Keratinocyte (primary cell): ENCODE results near the gene MFSD2A.

Source experiments
- EZH2 ChIP-seq: IDR thresholded peaks from one replicate; pipeline ENCODE4 v1.6.1; 2012; ENCODE audit warnings: inconsistent platforms, mild to moderate bottlenecking, low read length, moderate library complexity
- TF ChIP-seq, protein P1 (sequence below), 3 experiments: IDR thresholded peaks in 1 of 3; conservative IDR thresholded peaks in 1 of 3; optimal IDR thresholded peaks in 1 of 3; 2 replicates in 2 of 3; 3 replicates in 1 of 3; pipeline versions ENCODE3 to v1.5.1; 2011; ENCODE audit warnings: low read length in 3 of 3, mild to moderate bottlenecking in 3 of 3, moderate library complexity in 2 of 3, control low read depth in 1 of 3, inconsistent platforms in 1 of 3; ENCODE audit not compliant: insufficient read depth in 2 of 3; ENCODE audit errors: extremely low read depth in 1 of 3

DNA sequence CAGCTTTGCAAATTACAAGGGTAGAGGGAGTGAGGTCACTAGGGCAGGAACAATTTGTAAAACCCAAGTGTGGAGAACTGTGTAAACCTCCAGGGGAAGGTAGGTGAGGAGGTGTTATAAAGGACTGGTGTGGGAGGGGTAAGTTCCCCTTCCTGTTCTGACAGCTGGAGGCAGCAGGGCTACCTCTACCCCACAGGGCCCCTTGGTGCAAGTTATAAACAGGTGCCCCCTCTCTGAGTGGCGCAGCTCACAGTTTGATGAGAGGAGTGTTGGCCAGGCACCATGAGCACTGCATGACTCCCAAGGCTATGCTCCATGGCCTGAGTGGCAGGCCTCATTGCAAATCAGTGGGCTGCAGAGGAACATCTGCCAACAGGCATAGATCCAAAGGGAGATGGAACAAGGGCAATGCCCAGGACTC lies 41.0 kb downstream of the MFSD2A start:
- TF ChIP-seq, protein P1, sequence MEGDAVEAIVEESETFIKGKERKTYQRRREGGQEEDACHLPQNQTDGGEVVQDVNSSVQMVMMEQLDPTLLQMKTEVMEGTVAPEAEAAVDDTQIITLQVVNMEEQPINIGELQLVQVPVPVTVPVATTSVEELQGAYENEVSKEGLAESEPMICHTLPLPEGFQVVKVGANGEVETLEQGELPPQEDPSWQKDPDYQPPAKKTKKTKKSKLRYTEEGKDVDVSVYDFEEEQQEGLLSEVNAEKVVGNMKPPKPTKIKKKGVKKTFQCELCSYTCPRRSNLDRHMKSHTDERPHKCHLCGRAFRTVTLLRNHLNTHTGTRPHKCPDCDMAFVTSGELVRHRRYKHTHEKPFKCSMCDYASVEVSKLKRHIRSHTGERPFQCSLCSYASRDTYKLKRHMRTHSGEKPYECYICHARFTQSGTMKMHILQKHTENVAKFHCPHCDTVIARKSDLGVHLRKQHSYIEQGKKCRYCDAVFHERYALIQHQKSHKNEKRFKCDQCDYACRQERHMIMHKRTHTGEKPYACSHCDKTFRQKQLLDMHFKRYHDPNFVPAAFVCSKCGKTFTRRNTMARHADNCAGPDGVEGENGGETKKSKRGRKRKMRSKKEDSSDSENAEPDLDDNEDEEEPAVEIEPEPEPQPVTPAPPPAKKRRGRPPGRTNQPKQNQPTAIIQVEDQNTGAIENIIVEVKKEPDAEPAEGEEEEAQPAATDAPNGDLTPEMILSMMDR (optimal IDR thresholded peaks at IDR 0.05 in 1 of 3, IDR thresholded peaks at IDR 0.05 in 1 of 3, conservative IDR thresholded peaks at IDR 0.05 in 1 of 3; ENCODE audit: extremely low read depth in 1 of 3, insufficient read depth in 2 of 3, low read length in 3 of 3), result no peak
- TF ChIP-seq EZH2, result no peak
